LHCN-M2 (cell line): Measurements from ENCODE around the gene CLDN5. TPM values are rescaled to one million over a fixed set of nuclear protein-coding genes. Genes with fewer than 3 reads are reported as not detected.
"Not testable (repeated sequence)": the region's sequence is repeated elsewhere in the genome, so short reads cannot be mapped to it uniquely, and the experiment has no call there.

ENCODE experiments used
- DNase-seq: peaks from one replicate; pipeline ENCODE4 v3.0.0-alpha.2; 2012; ENCODE audit warnings: low read depth
- total RNA-seq: library from RNA; depleted of rRNA; stranded (reverse); fragments of >200 nt; gene quantifications from 2 replicates; pipeline ENCODE4 v1.2.3, GENCODE V29; 2014

The CLDN5 gene
- total RNA-seq, 1 experiment from 2014 or later: 11.1 TPM

GRCh38 chr22:19548427-19548826, 24.2 kb upstream of the CLDN5 start:
- not testable (repeated sequence) for DNase-seq

- no peak for DNase-seq
Observed at GRCh38 chr22:19547620-19548019, 23.4 kb upstream of the CLDN5 start.

- DNase-seq: no peak
Observed at GRCh38 chr22:19546680-19547079, 22.5 kb upstream of the CLDN5 start.

GRCh38 chr22:19545935-19546207, 21.7 kb upstream of the CLDN5 start:
- no peak for DNase-seq

GRCh38 chr22:19543970-19544708, 19.9 kb upstream of the CLDN5 start:
- no peak for DNase-seq

GRCh38 chr22:19540394-19540793, 16.2 kb upstream of the CLDN5 start:
- no peak for DNase-seq

- no peak for DNase-seq
Observed at GRCh38 chr22:19537941-19538488, 13.8 kb upstream of the CLDN5 start.

DNA sequence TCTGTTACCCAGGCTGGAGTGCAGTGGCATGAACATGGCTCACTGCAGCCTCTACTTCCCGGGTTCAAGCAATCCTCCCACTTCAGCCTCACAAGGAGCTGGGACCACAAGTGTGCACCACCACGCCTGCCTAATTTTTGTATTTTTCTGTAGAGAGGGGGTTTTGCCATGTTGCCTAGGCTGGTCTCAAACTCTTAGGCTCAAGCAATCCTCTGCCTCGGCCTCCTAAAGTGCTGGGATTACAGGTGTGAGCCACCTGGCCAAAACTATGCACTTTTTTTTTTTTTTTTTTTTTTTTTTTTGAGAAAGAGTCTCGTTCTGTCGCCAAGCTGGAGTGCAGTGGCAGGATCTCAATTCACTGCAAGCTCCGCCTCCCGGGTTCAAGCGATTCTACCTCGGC, 12.4 kb upstream of the CLDN5 start:
- no peak for DNase-seq

- no peak for DNase-seq
Observed at GRCh38 chr22:19535001-19535400, 10.8 kb upstream of the CLDN5 start.

DNA sequence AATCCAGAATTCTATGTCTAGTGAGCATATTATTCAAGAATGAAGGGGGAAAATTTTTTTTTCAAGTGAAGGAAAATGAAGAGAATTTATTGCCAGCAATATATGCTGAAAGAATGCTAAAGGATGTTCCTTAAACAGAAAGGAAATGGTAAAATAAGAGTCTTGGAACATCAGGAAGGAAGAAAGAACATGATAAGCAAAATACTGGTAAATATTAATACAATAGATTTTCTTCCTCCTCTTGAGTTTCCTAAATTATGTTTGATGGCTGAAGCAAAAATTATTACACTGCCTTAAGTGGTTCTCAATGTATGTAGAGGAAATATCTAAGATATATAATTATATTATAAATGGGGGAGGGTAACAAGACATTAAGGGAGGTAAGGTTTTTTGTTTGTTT, 9.6 kb upstream of the CLDN5 start:
- no peak for DNase-seq

GRCh38 chr22:19533049-19533626, 8.9 kb upstream of the CLDN5 start:
- DNase-seq: no peak

GRCh38 chr22:19531327-19531726, 7.1 kb upstream of the CLDN5 start:
- not testable (repeated sequence) for DNase-seq

- DNase-seq: no peak
Observed at GRCh38 chr22:19530751-19531150, 6.5 kb upstream of the CLDN5 start.

- DNase-seq: no peak
Observed at GRCh38 chr22:19529811-19530210, 5.6 kb upstream of the CLDN5 start.

DNA sequence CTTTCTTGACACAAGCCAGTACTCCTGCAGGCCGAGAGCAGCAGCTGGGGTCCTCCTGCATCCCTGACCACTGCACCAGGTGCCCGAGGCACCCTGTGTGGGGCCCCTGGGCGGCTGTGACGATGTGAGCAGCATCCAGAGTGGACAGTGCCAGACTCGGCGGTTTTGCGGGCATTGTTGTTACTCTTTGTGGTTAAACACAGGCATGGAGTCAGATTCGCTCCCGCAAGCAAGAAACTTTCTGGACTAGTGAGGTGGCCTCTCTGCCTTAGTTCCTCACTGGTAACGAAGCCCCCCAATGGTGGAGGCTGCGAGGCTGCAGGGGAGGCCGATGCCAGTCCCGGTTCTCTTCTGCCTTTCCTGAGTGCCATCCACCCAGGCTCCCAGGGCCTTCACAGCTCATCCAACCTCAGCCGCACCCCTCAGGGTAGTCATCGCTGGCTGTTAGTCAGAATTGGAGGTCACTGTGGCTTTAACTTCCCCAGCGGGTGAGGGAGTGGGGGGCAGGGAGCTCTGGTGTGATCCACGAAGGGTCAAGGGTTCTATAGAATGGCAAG, 3.7 kb upstream of the CLDN5 start:
- peak; percentile 86 for DNase-seq

GRCh38 chr22:19527321-19527721, 3.1 kb upstream of the CLDN5 start:
- DNase-seq: peak; percentile 83

DNA sequence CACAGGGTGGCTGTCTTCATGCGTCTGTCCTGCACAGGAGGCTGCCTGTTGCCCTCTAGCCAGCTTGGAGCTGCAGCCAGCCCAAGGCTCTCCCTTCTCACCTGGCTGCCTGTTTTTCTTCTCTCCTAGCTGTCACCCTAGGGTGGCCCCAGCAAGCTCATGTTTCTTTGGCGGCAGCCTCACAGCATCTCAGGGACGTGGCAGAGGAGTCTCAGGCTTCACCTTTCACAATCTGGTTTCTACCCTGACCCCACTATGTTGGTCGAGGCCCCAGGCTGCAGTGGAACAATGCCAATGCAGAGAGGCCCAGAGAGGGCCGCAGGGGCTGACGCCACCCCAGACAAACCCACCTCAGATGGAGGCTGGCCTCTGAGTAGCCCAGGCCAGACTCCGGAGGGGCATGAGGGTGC, 2.5 kb upstream of the CLDN5 start:
- no peak for DNase-seq

DNA sequence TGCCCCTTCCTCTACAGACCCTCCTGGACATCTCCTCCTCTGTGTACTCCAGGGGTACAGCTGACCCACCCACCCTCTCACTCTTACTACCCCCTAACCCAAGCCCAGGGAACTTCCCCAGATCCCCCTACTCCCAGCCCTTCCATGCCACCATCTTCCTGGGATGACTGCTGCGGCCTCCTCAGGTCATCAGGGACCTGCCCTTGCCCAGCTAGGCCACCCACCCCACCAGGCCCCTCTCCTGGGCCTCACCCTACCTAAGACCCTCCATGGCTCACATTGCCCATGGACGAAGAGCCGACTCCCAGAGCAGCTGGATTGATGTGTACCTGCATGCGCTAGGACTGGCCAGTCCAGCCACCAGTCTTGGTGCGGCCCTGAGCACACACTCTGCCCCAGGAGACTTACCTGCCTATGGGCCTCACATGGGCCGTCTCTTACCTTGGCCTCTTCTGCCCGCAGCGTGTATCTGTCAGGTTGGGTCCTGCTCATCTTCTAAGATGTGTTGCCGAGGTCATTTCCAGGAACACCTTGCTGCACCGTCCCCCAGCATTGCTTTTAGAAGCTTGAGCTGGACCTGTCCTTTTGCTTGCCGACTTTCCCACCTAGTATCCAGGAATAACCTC, 2.0 kb upstream of the CLDN5 start:
- DNase-seq: no peak

DNA sequence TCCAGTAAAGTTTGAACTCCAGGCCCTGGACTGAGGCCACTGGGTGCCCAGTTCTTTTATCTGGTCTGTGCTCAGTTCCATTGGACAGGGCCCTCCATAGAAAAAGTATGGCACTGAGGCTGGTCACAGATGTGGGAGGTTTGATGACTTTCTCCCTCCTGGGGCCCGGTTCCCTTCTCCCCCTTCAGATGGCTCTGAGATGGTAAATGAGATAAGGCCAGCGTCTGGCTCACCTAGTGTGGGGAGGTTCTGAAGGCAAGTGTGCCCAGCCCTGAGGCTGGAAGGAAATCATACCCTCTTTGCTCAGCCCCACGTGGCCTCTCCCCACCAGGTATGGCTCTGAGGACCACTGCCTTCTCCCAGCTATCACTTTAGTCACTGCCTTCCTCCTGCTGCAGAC, 1.5 kb upstream of the CLDN5 start:
- no peak for DNase-seq

- no peak for DNase-seq
Observed at GRCh38 chr22:19525116-19525660, 978 bp upstream of the CLDN5 start.

GRCh38 chr22:19523240-19524169, 705 bp downstream of the CLDN5 start:
- DNase-seq: no peak
